Stimulated activated CD8-positive, alpha-beta memory T cell treated with anti-CD3 and anti-CD28 coated beads, Interleukin-15, amount 100 ng/mL, for 4 hours (primary cell): ENCODE data around the gene VTI1A.

ENCODE experiments used
- DNase-seq, 2 donors: peaks; one replicate each; pipeline ENCODE4 v3.0.0-alpha.2; 2020; ENCODE audit warnings: low read depth in 2 of 2

VTI1A gene

GRCh38 chr10:112507046-112507445 lies 60.0 kb downstream of the VTI1A start:
- no peak for DNase-seq

- DNase-seq = no peak
Observed at GRCh38 chr10:112507988-112508387, 61.0 kb downstream of the VTI1A start.

GRCh38 chr10:112509558-112510291 lies 62.7 kb downstream of the VTI1A start:
- DNase-seq = no peak

GRCh38 chr10:112510384-112510783 lies 63.4 kb downstream of the VTI1A start:
- DNase-seq = no peak

GRCh38 chr10:112512294-112512693 lies 65.3 kb downstream of the VTI1A start:
- no peak for DNase-seq

- DNase-seq = no peak
Observed at GRCh38 chr10:112515126-112515525, 68.1 kb downstream of the VTI1A start.

- no peak for DNase-seq
Observed at GRCh38 chr10:112515852-112516251, 68.8 kb downstream of the VTI1A start.

GRCh38 chr10:112517451-112517862 lies 70.4 kb downstream of the VTI1A start:
- no peak for DNase-seq

- DNase-seq = no peak
Observed at GRCh38 chr10:112519133-112519761, 72.2 kb downstream of the VTI1A start.

- DNase-seq = no peak
Observed at GRCh38 chr10:112520914-112521313, 73.9 kb downstream of the VTI1A start.

- no peak for DNase-seq
Observed at GRCh38 chr10:112524641-112525040, 77.6 kb downstream of the VTI1A start.

- DNase-seq = no peak
Observed at GRCh38 chr10:112525200-112525599, 78.2 kb downstream of the VTI1A start.

- no peak for DNase-seq
Observed at GRCh38 chr10:112526139-112526538, 79.1 kb downstream of the VTI1A start.

- no peak for DNase-seq
Observed at GRCh38 chr10:112526906-112527305, 79.9 kb downstream of the VTI1A start.

- DNase-seq = no peak
Observed at GRCh38 chr10:112528235-112528634, 81.2 kb downstream of the VTI1A start.

- no peak for DNase-seq
Observed at GRCh38 chr10:112531421-112531820, 84.4 kb downstream of the VTI1A start.

- DNase-seq = no peak
Observed at GRCh38 chr10:112532189-112532588, 85.2 kb downstream of the VTI1A start.

GRCh38 chr10:112532956-112533355 lies 85.9 kb downstream of the VTI1A start:
- no peak for DNase-seq

GRCh38 chr10:112533916-112534315 lies 86.9 kb downstream of the VTI1A start:
- no peak for DNase-seq

- no peak for DNase-seq
Observed at GRCh38 chr10:112535531-112535951, 88.5 kb downstream of the VTI1A start.

GRCh38 chr10:112536663-112537062 lies 89.6 kb downstream of the VTI1A start:
- no peak for DNase-seq

GRCh38 chr10:112538168-112538567 lies 91.2 kb downstream of the VTI1A start:
- DNase-seq = no peak

GRCh38 chr10:112539340-112539739 lies 92.3 kb downstream of the VTI1A start:
- no peak for DNase-seq
